Peyer's patch (tissue), 4 donors: ENCODE data around the gene WBP4.

Source experiments
- CTCF ChIP-seq, 6 experiments: fragments of 450-650 bp in 4 of 6; fragments of 200-600 bp in 2 of 6; sonication (generic) in 1 of 6; IDR thresholded peaks; one replicate each; pipeline ENCODE4 v1.5.1; 2017 to 2019; ENCODE audit warnings: antibody characterized with exemption in 6 of 6, mild to moderate bottlenecking in 3 of 6, moderate library complexity in 1 of 6
- POLR2A ChIP-seq, 2 donors: fragments of 450-650 bp; IDR thresholded peaks; one replicate each; pipeline ENCODE4 v1.5.1; 2017; ENCODE audit warnings: antibody characterized with exemption in 2 of 2, mild to moderate bottlenecking in 2 of 2, moderate library complexity in 2 of 2

- no peak for TF ChIP-seq POLR2A (IDR thresholded peaks at IDR 0.05)
- TF ChIP-seq CTCF (IDR thresholded peaks at IDR 0.05) = no peak
Observed at GRCh38 chr13:41077475-41077874, 16.2 kb downstream of the WBP4 start.
